ENCODE data around the gene TNXB. TPM values are rescaled to one million over a fixed set of nuclear protein-coding genes. Genes with fewer than 3 reads are reported as not detected.
A peak's percentile ranks its signal among the peaks of the same experiment; 100 is the strongest.

TNXB gene
- total RNA-seq, 1 experiment from 2014 or later = 1.8 TPM

DNA sequence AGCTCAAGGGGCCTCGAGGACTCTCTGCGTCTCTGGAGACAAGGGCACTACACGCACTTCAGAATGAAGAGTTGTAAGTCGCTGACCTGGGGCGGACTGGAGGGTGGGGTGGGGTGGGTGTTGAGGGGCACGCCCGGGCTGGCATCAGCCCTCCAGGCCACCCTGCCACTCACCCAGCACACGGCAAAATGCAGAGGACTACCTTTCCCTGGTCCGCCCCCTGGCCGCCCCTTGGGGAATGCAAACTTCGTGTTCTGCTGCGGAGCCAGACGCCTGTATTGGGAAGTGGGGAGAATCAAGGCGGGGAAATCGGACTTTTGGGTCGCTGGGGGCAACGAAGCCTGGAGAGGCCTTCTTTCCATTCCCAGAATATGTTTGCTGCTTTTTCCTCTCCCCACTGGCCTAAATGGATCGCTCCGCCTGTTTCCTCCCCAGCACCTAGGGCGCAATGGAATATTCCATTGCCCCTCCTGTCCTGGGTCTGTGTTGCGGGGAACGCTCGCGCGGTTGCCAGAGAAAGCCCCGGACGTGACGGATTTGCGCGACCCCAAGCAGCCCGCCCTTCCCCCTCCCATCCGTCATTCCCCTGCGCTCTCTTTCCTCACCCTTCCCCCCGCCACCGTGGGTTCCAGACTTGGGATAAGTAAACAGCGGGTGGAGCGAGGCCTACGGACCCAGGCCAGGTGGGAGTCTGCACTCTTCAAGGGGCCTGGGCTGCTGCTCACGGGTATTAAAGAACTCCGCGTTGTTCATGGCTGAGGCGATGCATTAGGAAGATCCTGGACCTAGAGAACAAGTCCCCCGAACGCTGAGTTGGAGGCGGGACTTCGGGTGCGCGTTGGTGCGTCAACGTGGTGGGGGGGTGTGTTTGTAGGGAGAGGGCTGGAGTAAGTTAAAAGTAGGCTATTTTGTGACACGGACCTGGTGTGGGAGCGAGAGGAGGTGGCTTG lies 44.7 kb upstream of the TNXB start, which contains the start of gene PPT2:
Gene PPT2, plus strand, starts transcription at position 578 of the 950 bp plus-strand sequence. CDS start 454 bp downstream, outside the sequence.
- intact Hi-C loops (cut with micrococcal nuclease; ENCODE audit: unreplicated experiment) (loop anchor here (2.0 kb wide), 1 partner anchor 35 kb away; no protein-coding TSS in a partner anchor), in situ Hi-C loops (cut with HindIII; ENCODE audit: low pct_unique_long_range_greater_than_20kb, low sequenced_read_pairs) (no loop called here)
- DNase-seq (ENCODE audit: low read depth, low spot score) (peak; percentile 71), ATAC-seq (peak; percentile 83)
- TSS peak; percentile 85 for BruUV-seq (replicated peaks)
- TF ChIP-seq, protein P1, sequence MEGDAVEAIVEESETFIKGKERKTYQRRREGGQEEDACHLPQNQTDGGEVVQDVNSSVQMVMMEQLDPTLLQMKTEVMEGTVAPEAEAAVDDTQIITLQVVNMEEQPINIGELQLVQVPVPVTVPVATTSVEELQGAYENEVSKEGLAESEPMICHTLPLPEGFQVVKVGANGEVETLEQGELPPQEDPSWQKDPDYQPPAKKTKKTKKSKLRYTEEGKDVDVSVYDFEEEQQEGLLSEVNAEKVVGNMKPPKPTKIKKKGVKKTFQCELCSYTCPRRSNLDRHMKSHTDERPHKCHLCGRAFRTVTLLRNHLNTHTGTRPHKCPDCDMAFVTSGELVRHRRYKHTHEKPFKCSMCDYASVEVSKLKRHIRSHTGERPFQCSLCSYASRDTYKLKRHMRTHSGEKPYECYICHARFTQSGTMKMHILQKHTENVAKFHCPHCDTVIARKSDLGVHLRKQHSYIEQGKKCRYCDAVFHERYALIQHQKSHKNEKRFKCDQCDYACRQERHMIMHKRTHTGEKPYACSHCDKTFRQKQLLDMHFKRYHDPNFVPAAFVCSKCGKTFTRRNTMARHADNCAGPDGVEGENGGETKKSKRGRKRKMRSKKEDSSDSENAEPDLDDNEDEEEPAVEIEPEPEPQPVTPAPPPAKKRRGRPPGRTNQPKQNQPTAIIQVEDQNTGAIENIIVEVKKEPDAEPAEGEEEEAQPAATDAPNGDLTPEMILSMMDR (IDR thresholded peaks at IDR 0.05) = no peak; the same call in 1 of the 2 replicates
- TF ChIP-seq TCF7L2 (IDR thresholded peaks at IDR 0.05; ENCODE audit: low read depth, low read length) = no peak
- TF ChIP-seq, protein P2, sequence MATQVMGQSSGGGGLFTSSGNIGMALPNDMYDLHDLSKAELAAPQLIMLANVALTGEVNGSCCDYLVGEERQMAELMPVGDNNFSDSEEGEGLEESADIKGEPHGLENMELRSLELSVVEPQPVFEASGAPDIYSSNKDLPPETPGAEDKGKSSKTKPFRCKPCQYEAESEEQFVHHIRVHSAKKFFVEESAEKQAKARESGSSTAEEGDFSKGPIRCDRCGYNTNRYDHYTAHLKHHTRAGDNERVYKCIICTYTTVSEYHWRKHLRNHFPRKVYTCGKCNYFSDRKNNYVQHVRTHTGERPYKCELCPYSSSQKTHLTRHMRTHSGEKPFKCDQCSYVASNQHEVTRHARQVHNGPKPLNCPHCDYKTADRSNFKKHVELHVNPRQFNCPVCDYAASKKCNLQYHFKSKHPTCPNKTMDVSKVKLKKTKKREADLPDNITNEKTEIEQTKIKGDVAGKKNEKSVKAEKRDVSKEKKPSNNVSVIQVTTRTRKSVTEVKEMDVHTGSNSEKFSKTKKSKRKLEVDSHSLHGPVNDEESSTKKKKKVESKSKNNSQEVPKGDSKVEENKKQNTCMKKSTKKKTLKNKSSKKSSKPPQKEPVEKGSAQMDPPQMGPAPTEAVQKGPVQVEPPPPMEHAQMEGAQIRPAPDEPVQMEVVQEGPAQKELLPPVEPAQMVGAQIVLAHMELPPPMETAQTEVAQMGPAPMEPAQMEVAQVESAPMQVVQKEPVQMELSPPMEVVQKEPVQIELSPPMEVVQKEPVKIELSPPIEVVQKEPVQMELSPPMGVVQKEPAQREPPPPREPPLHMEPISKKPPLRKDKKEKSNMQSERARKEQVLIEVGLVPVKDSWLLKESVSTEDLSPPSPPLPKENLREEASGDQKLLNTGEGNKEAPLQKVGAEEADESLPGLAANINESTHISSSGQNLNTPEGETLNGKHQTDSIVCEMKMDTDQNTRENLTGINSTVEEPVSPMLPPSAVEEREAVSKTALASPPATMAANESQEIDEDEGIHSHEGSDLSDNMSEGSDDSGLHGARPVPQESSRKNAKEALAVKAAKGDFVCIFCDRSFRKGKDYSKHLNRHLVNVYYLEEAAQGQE (IDR thresholded peaks at IDR 0.05; ENCODE audit: insufficient read depth in 1 of 2, low read depth in 2 of 2, low read length in 1 of 2) = no peak
- peak; percentile 66 for TF ChIP-seq POLR2AphosphoS5 (IDR thresholded peaks at IDR 0.05; ENCODE audit: low read depth, low read length)
- TF ChIP-seq SIN3A (IDR thresholded peaks at IDR 0.05; ENCODE audit: borderline replicate concordance, insufficient read depth, low read depth, low read length) = peak; percentile 95; the same call in 1 of the 2 replicates
- POLR2A ChIA-PET = no interaction called here
- no peaks in the 10 kb centered on the region; the same call in 1 of the 2 replicates for H3K36me3 ChIP-seq (ENCODE audit: control insufficient read depth, insufficient read depth, low read length)
- H3K4me1 ChIP-seq (ENCODE audit: control insufficient read depth, insufficient read depth, low read length) = peaks cover 21% of the 10 kb centered on the region
- H3K27me3 ChIP-seq (ENCODE audit: control insufficient read depth, insufficient read depth, low read length) = no peaks in the 10 kb centered on the region
- CTCF ChIA-PET = interaction anchor here (0.5 to 0.6 kb wide), 2 partner anchors 18 to 1914 kb away, joined by 5 to 6 read pairs; no protein-coding TSS in a partner anchor
- H3K4me3 ChIP-seq (ENCODE audit: low read depth in 2 of 2, low read length in 2 of 2) = peak within 1 kb of the TSS; percentile 81 to 96
- H3K9me3 ChIP-seq (ENCODE audit: control insufficient read depth, insufficient read depth, low read depth, low read length) = no peaks in the 10 kb centered on the region
- H3K27ac ChIP-seq (ENCODE audit: low read length) = peak within 1 kb of the TSS; percentile 84

DNA sequence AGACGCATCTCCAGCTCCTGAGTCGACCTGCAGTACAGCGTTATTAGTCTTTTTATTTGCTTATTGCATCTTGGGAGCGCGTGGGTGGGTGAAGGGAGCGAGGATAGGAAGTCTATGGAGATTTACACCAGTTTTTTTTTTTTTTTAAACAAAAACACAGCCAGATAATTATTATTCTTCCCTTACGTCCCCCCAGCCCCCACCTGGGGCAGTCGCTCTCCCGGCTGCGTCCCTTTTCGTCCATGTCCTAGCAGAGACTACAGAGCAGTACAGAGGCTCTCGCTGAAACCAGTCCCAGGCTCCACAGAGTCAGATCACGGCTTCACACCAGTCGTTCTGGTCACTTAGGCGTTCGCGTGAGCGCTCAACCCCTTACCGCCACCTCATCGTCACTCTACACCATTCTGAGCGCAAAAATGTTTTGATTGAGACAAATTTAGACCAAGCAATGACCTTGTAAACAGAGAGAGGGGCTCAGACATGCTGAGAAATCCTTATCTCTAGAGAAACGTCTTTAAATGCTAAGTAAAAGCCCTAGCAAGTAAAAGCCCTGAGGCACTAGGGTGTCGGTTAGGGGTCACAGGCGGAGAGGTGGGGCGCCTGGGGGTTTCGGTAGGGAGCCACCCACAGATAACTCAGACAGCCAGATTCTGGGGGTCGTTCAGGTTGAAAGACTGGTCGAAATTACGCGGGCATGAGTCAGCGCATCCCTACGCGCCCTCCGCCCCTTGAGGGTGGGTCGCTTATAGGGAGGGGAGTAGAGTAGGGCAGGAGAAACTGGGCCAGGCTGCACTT lies 43.8 kb upstream of the TNXB start:
- Histone ChIP-seq H3K27ac (ENCODE audit: low read length) (peak overlapping the region; percentile 84), H3K4me1 (ENCODE audit: control insufficient read depth, insufficient read depth, low read length) (peaks cover 21% of the 10 kb centered on the region), H3K9me3 (ENCODE audit: control insufficient read depth, insufficient read depth, low read depth, low read length) (no peaks in the 10 kb centered on the region), H3K27me3 (ENCODE audit: control insufficient read depth, insufficient read depth, low read length) (no peaks in the 10 kb centered on the region), H3K36me3 (ENCODE audit: control insufficient read depth, insufficient read depth, low read length) (no peaks in the 10 kb centered on the region; the same call in 1 of the 2 replicates), H3K4me3 (ENCODE audit: low read depth in 2 of 2, low read length in 2 of 2) (peak overlapping the region; percentile 81 to 96)
- TF ChIP-seq POLR2AphosphoS5 (IDR thresholded peaks at IDR 0.05; ENCODE audit: low read depth, low read length) (no peak), TCF7L2 (IDR thresholded peaks at IDR 0.05; ENCODE audit: low read depth, low read length) (no peak), SIN3A (IDR thresholded peaks at IDR 0.05; ENCODE audit: borderline replicate concordance, insufficient read depth, low read depth, low read length) (no peak; the same call in 1 of the 2 replicates)
- TF ChIP-seq, protein P2 (IDR thresholded peaks at IDR 0.05; ENCODE audit: insufficient read depth in 1 of 2, low read depth in 2 of 2, low read length in 1 of 2) = no peak
- TF ChIP-seq, protein P1 (IDR thresholded peaks at IDR 0.05) = no peak
- ChIA-PET CTCF (interaction anchor here (0.5 to 0.6 kb wide), 3 partner anchors 17 to 1913 kb away, joined by 5 to 6 read pairs (median 5); no protein-coding TSS in a partner anchor), POLR2A (interaction anchor here (0.5 to 0.9 kb wide), 4 partner anchors 21 to 399 kb away, joined by 3 to 8 read pairs (median 4); no protein-coding TSS in a partner anchor)
- ATAC-seq = peak; percentile 60
- no TSS peak for BruUV-seq (replicated peaks)
- intact Hi-C loops (cut with micrococcal nuclease; ENCODE audit: unreplicated experiment) (loop anchor here (2.0 kb wide), 1 partner anchor 34 kb away; no protein-coding TSS in a partner anchor), in situ Hi-C loops (cut with HindIII; ENCODE audit: low pct_unique_long_range_greater_than_20kb, low sequenced_read_pairs) (no loop called here)
- DNase-seq (ENCODE audit: low read depth, low spot score) = no peak
